ENCODE measurements around the gene GMCL2. TPM values are rescaled to one million over a fixed set of nuclear protein-coding genes. Genes with fewer than 3 reads are reported as not detected.

The GMCL2 gene
- total and polyA plus RNA-seq, 9 of the 15 experiments (the other 6 are each of a cell fraction or from before 2014, with no cell fraction given), result 0.04 TPM; not detected in 8

DNA sequence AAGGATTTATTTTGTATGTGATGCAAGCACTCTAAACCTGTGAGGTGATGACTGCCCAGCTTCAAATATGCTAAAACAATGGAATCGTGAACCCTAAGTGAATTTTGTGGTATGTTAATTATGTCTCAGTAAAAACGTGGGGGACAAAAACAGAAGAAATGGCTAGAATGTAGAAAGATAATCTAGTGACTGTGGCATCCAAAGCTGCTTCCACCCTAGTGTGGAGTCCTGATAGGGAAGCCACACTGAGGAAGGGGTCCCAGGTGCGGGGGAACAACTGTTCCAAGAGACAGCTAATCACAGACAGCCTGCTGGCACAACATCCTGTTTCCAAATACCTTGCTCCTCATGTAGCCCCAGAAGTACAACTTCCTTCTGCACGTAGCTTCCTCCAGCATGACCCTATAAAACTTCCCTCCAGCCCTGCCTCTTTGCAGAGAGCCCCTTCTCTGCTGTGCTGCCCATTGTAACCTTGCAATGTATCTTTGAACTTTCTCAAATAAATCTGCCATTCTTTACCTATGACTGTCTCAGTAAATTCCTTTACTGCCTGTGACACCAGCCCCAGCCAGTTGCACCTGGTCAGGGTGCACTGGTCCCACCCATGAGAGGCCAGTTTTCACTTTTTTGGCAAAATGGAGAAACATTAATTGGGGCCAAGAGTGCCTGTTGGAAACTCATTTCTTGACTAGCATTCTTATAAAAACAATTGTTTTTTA is 4.9 kb downstream of the GMCL2 start (continued):
- TF ChIP-seq MYC (IDR thresholded peaks at IDR 0.05; ENCODE audit: low read depth, low read length) (no peak), MYC (CRISPR knock-in tag; IDR thresholded peaks at IDR 0.05; ENCODE audit: borderline replicate concordance, low read depth) (no peak), ZNF436 (CRISPR knock-in tag; IDR thresholded peaks at IDR 0.05) (no peak), ZNF239 (CRISPR knock-in tag; IDR thresholded peaks at IDR 0.05) (no peak), DPF2 (IDR thresholded peaks at IDR 0.05) (peak; percentile 59; the same call in 1 of the 2 replicates), POLR2B (IDR thresholded peaks at IDR 0.05; ENCODE audit: low read depth, partially characterized antibody) (no peak), TGIF2 (CRISPR knock-in tag; IDR thresholded peaks at IDR 0.05) (no peak), MAFF (IDR thresholded peaks at IDR 0.05; ENCODE audit: low read length) (no peak), ZNF76 (CRISPR knock-in tag; IDR thresholded peaks at IDR 0.05; ENCODE audit: borderline replicate concordance) (no peak), PTTG1 (tag; IDR thresholded peaks at IDR 0.05; ENCODE audit: low read depth) (no peak), RBM39 (optimal IDR thresholded peaks at IDR 0.05; ENCODE audit: low read depth, low read length) (no peak), PCBP2 (IDR thresholded peaks at IDR 0.05; ENCODE audit: low read depth, low read length, poor library complexity, severe bottlenecking) (no peak), TAF7 (tag; IDR thresholded peaks at IDR 0.05) (no peak), ILF3 (IDR thresholded peaks at IDR 0.05; ENCODE audit: borderline replicate concordance) (no peak), BCOR (IDR thresholded peaks at IDR 0.05) (peak; percentile 34; the same call in 1 of the 2 replicates), POLR3A (IDR thresholded peaks at IDR 0.05; ENCODE audit: borderline replicate concordance, extremely low read depth, insufficient read depth, insufficient read length) (no peak), RFX1 (IDR thresholded peaks at IDR 0.05) (no peak), SMARCA4 (IDR thresholded peaks at IDR 0.05) (peak; percentile 70), EP400 (IDR thresholded peaks at IDR 0.05) (no peak), ETS2 (tag; IDR thresholded peaks at IDR 0.05; ENCODE audit: borderline replicate concordance, poor library complexity, severe bottlenecking) (no peak), ZNF217 (CRISPR knock-in tag; IDR thresholded peaks at IDR 0.05) (no peak), RBM25 (IDR thresholded peaks at IDR 0.05; ENCODE audit: low read depth, low read length, severe bottlenecking) (no peak), ZNF12 (CRISPR knock-in tag; IDR thresholded peaks at IDR 0.05) (no peak), KLF16 (IDR thresholded peaks at IDR 0.05) (peak; percentile 87), EP300 (IDR thresholded peaks at IDR 0.05; ENCODE audit: low read length) (peak; percentile 69; the same call in 1 of the 2 replicates), MCM5 (IDR thresholded peaks at IDR 0.05; ENCODE audit: low read depth) (no peak), HDAC6 (IDR thresholded peaks at IDR 0.05; ENCODE audit: low read depth, low read length) (no peak)
- TF ChIP-seq, protein P1, sequence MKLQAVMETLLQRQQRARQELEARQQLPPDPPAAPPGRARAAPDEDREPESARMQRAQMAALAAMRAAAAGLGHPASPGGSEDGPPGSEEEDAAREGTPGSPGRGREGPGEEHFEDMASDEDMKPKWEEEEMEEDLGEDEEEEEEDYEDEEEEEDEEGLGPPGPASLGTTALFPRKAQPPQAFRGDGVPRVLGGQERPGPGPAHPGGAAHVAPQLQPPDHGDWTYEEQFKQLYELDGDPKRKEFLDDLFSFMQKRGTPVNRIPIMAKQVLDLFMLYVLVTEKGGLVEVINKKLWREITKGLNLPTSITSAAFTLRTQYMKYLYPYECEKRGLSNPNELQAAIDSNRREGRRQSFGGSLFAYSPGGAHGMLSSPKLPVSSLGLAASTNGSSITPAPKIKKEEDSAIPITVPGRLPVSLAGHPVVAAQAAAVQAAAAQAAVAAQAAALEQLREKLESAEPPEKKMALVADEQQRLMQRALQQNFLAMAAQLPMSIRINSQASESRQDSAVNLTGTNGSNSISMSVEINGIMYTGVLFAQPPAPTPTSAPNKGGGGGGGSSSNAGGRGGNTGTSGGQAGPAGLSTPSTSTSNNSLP (IDR thresholded peaks at IDR 0.05; ENCODE audit: borderline replicate concordance, low read depth, low read length), result no peak
- TF ChIP-seq, protein P2, sequence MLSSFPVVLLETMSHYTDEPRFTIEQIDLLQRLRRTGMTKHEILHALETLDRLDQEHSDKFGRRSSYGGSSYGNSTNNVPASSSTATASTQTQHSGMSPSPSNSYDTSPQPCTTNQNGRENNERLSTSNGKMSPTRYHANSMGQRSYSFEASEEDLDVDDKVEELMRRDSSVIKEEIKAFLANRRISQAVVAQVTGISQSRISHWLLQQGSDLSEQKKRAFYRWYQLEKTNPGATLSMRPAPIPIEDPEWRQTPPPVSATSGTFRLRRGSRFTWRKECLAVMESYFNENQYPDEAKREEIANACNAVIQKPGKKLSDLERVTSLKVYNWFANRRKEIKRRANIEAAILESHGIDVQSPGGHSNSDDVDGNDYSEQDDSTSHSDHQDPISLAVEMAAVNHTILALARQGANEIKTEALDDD (IDR thresholded peaks at IDR 0.05), result peak; percentile 52; the same call in 1 of the 2 replicates
- TF ChIP-seq, protein P3, sequence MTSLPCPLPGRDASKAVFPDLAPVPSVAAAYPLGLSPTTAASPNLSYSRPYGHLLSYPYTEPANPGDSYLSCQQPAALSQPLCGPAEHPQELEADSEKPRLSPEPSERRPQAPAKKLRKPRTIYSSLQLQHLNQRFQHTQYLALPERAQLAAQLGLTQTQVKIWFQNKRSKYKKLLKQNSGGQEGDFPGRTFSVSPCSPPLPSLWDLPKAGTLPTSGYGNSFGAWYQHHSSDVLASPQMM (CRISPR knock-in tag; IDR thresholded peaks at IDR 0.05), result no peak

Measured in K562 (cell line).